Glomerular visceral epithelial cell (primary cell): ENCODE measurements around the gene PMPCB.

ENCODE experiments used
- DNase-seq: peaks from one replicate; pipeline ENCODE4 v3.0.0-alpha.2; 2016; ENCODE audit errors: extremely low spot score

The PMPCB gene

GRCh38 chr7:103325744-103326143 is 28.5 kb downstream of the PMPCB start:
- no peak for DNase-seq

- no peak for DNase-seq
Observed at GRCh38 chr7:103336761-103337160, 39.5 kb downstream of the PMPCB start.

GRCh38 chr7:103338864-103339263 is 41.6 kb downstream of the PMPCB start:
- no peak for DNase-seq

GRCh38 chr7:103341466-103341865 is 44.2 kb downstream of the PMPCB start:
- no peak for DNase-seq

- DNase-seq, result no peak
Observed at GRCh38 chr7:103343332-103343731, 46.1 kb downstream of the PMPCB start.

GRCh38 chr7:103343758-103344452 is 46.7 kb downstream of the PMPCB start:
- peak; percentile 16 for DNase-seq

- DNase-seq, result peak; percentile 85
Observed at GRCh38 chr7:103344453-103345149, 47.4 kb downstream of the PMPCB start, which contains the start of gene DNAJC2. Gene DNAJC2 (minus strand): TSS chr7:103344767. CDS start chr7:103344622, 145 bp downstream.

GRCh38 chr7:103346396-103346795 is 49.2 kb downstream of the PMPCB start:
- DNase-seq, result no peak

- peak; percentile 86 for DNase-seq
Observed at GRCh38 chr7:103347507-103348267, 50.5 kb downstream of the PMPCB start, which contains the start of gene PSMC2. Gene PSMC2 (plus strand): TSS chr7:103347643. CDS start chr7:103347712, 69 bp downstream.

- no peak for DNase-seq
Observed at GRCh38 chr7:103348452-103348851, 51.2 kb downstream of the PMPCB start.

- DNase-seq, result no peak
Observed at GRCh38 chr7:103348959-103349358, 51.7 kb downstream of the PMPCB start.

GRCh38 chr7:103349805-103350204 is 52.6 kb downstream of the PMPCB start:
- DNase-seq, result no peak
